HepG2 (cell line): ENCODE data around the gene ITK.

Experiments used
- CAMTA2 ChIP-seq: sonication (generic); formaldehyde crosslinking; IDR thresholded peaks from 2 replicates; pipeline ENCODE4 v1.4.0; 2020; ENCODE audit warnings: mild to moderate bottlenecking, missing genetic modification reagents, borderline replicate concordance
- CTCF ChIP-seq: sonication (generic); formaldehyde crosslinking; IDR thresholded peaks from 2 replicates; pipeline ENCODE4 v1.5.0; 2020; ENCODE audit warnings: mild to moderate bottlenecking, missing genetic modification reagents, moderate library complexity
- DNMT1 ChIP-seq: sonication (generic); formaldehyde crosslinking; IDR thresholded peaks from 2 replicates; pipeline ENCODE4 v1.5.1; 2020; ENCODE audit warnings: mild to moderate bottlenecking, missing genetic modification reagents
- HCFC1 ChIP-seq: fragments of 150-350 bp; IDR thresholded peaks from 2 replicates; pipeline ENCODE4 v1.6.1; 2014; ENCODE audit warnings: low read depth, low read length
- HNF4A ChIP-seq: sonication (generic); formaldehyde crosslinking; IDR thresholded peaks from 2 replicates; pipeline ENCODE4 v1.4.0; 2020; ENCODE audit warnings: missing genetic modification reagents
- MBNL3 ChIP-seq: fragments of 250-450 bp; sonication (Bioruptor Pico); conservative IDR thresholded peaks from 2 replicates; pipeline ENCODE4 v1.8.0; 2022; ENCODE audit warnings: mild to moderate bottlenecking, inconsistent platforms
- POLR2A ChIP-seq, 2 experiments: IDR thresholded peaks; 2 replicates each; pipeline ENCODE4 v1.6.1; 2011; ENCODE audit warnings: low read depth in 2 of 2, low read length in 2 of 2, mild to moderate bottlenecking in 1 of 2, moderate library complexity in 1 of 2; ENCODE audit not compliant: insufficient read depth in 1 of 2
- SAFB2 ChIP-seq: sonication (generic); formaldehyde crosslinking; IDR thresholded peaks from 2 replicates; pipeline ENCODE4 v1.5.1; 2020; ENCODE audit warnings: missing genetic modification reagents, low read depth, mild to moderate bottlenecking, borderline replicate concordance
- SRSF1 ChIP-seq: fragments of 200-400 bp; formaldehyde crosslinking; optimal IDR thresholded peaks from 2 replicates; pipeline ENCODE3; 2017; ENCODE audit warnings: mild to moderate bottlenecking, low read depth, low read length, moderate library complexity
- SUZ12 ChIP-seq: fragments of 150-350 bp; IDR thresholded peaks from 2 replicates; pipeline ENCODE4 v1.6.1; 2014; ENCODE audit warnings: low read depth, low read length
- ZNF446 ChIP-seq: sonication (generic); formaldehyde crosslinking; IDR thresholded peaks from 2 replicates; pipeline ENCODE4 v1.5.0; 2020; ENCODE audit warnings: mild to moderate bottlenecking, missing genetic modification reagents
- ZNF562 ChIP-seq: sonication (generic); formaldehyde crosslinking; IDR thresholded peaks from 2 replicates; pipeline ENCODE4 v1.8.0; 2022; ENCODE audit warnings: missing genetic modification reagents, borderline replicate concordance
- TF ChIP-seq, protein P1 (sequence below): sonication (generic); formaldehyde crosslinking; IDR thresholded peaks from 2 replicates; pipeline ENCODE4 v1.4.0; 2020; ENCODE audit warnings: missing genetic modification reagents
- TF ChIP-seq, protein P2 (sequence below): sonication (generic); formaldehyde crosslinking; conservative IDR thresholded peaks from 2 replicates; pipeline ENCODE4 v1.8.1; 2023; ENCODE audit warnings: missing genetic modification reagents

GRCh38 chr5:157292599-157292998, 112.0 kb downstream of the ITK start:
- TF ChIP-seq SRSF1 = no peak
- TF ChIP-seq, protein P1, sequence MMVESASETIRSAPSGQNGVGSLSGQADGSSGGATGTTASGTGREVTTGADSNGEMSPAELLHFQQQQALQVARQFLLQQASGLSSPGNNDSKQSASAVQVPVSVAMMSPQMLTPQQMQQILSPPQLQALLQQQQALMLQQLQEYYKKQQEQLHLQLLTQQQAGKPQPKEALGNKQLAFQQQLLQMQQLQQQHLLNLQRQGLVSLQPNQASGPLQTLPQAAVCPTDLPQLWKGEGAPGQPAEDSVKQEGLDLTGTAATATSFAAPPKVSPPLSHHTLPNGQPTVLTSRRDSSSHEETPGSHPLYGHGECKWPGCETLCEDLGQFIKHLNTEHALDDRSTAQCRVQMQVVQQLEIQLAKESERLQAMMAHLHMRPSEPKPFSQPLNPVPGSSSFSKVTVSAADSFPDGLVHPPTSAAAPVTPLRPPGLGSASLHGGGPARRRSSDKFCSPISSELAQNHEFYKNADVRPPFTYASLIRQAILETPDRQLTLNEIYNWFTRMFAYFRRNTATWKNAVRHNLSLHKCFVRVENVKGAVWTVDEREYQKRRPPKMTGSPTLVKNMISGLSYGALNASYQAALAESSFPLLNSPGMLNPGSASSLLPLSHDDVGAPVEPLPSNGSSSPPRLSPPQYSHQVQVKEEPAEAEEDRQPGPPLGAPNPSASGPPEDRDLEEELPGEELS (CRISPR knock-in tag) = no peak
- TF ChIP-seq, protein P2, sequence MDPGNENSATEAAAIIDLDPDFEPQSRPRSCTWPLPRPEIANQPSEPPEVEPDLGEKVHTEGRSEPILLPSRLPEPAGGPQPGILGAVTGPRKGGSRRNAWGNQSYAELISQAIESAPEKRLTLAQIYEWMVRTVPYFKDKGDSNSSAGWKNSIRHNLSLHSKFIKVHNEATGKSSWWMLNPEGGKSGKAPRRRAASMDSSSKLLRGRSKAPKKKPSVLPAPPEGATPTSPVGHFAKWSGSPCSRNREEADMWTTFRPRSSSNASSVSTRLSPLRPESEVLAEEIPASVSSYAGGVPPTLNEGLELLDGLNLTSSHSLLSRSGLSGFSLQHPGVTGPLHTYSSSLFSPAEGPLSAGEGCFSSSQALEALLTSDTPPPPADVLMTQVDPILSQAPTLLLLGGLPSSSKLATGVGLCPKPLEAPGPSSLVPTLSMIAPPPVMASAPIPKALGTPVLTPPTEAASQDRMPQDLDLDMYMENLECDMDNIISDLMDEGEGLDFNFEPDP (CRISPR knock-in tag) = no peak
- TF ChIP-seq ZNF562 = no peak
- TF ChIP-seq SAFB2 (CRISPR knock-in tag) = no peak
- no peak for TF ChIP-seq HNF4A
- no peak for TF ChIP-seq MBNL3
- no peak for TF ChIP-seq HCFC1
- TF ChIP-seq CAMTA2 (CRISPR knock-in tag) = no peak
- no peak for TF ChIP-seq SUZ12
- TF ChIP-seq DNMT1 = no peak
- no peak for TF ChIP-seq ZNF446 (CRISPR knock-in tag)
- TF ChIP-seq CTCF = no peak
- TF ChIP-seq POLR2A (IDR thresholded peaks at IDR 0.05; ENCODE audit: insufficient read depth in 1 of 2, low read depth in 2 of 2, low read length in 2 of 2) = no peak
